GM19351 (cell line): Measurements from ENCODE around the gene GRHL3.

Experiments used
- ATAC-seq: cut with Tn5 transposase; IDR thresholded peaks from one replicate; pipeline ENCODE4 v1.9.1; 2021; ENCODE audit warnings: mild to moderate bottlenecking, moderate library complexity; ENCODE audit not compliant: unreplicated experiment

The GRHL3 gene

GRCh38 chr1:24366707-24367106, 47.5 kb downstream of the GRHL3 start:
- ATAC-seq: no peak

- no peak for ATAC-seq
Measured at GRCh38 chr1:24369199-24369598, 50.0 kb downstream of the GRHL3 start.

- no peak for ATAC-seq
Measured at GRCh38 chr1:24369801-24370200, 50.6 kb downstream of the GRHL3 start.

GRCh38 chr1:24373044-24373443, 53.9 kb downstream of the GRHL3 start:
- no peak for ATAC-seq

- no peak for ATAC-seq
Measured at GRCh38 chr1:24373710-24374109, 54.6 kb downstream of the GRHL3 start.

GRCh38 chr1:24374891-24375786, 56.0 kb downstream of the GRHL3 start:
- ATAC-seq: no peak

GRCh38 chr1:24379733-24380315, 60.7 kb downstream of the GRHL3 start:
- no peak for ATAC-seq

GRCh38 chr1:24380508-24380907, 61.4 kb downstream of the GRHL3 start:
- ATAC-seq: no peak

- no peak for ATAC-seq
Measured at GRCh38 chr1:24381256-24381655, 62.1 kb downstream of the GRHL3 start.

- ATAC-seq: no peak
Measured at GRCh38 chr1:24382165-24382577, 63.0 kb downstream of the GRHL3 start.

GRCh38 chr1:24383381-24383940, 64.3 kb downstream of the GRHL3 start:
- no peak for ATAC-seq

- ATAC-seq: no peak
Measured at GRCh38 chr1:24384251-24385090, 65.3 kb downstream of the GRHL3 start.

- no peak for ATAC-seq
Measured at GRCh38 chr1:24385160-24385940, 66.2 kb downstream of the GRHL3 start.

GRCh38 chr1:24386241-24386640, 67.1 kb downstream of the GRHL3 start:
- ATAC-seq: no peak

GRCh38 chr1:24386931-24387330, 67.8 kb downstream of the GRHL3 start:
- ATAC-seq: no peak

- ATAC-seq: no peak
Measured at GRCh38 chr1:24387636-24388175, 68.5 kb downstream of the GRHL3 start.

GRCh38 chr1:24388331-24388885, 69.3 kb downstream of the GRHL3 start:
- ATAC-seq: no peak

GRCh38 chr1:24389231-24389678, 70.1 kb downstream of the GRHL3 start:
- no peak for ATAC-seq

- ATAC-seq: no peak
Measured at GRCh38 chr1:24390924-24391782, 72.0 kb downstream of the GRHL3 start.
